Gastroesophageal sphincter (tissue), 4 donors: ENCODE data around the gene TMEM63A. TPM values are rescaled to one million over a fixed set of nuclear protein-coding genes. Genes with fewer than 3 reads are reported as not detected.
A peak's percentile ranks its signal among the peaks of the same experiment; 100 is the strongest.

Source experiments
- ATAC-seq: fragments of 150-250 bp; one replicate; pipeline ENCODE4 v1.9.1; 2016; ENCODE audit warnings: mild to moderate bottlenecking, moderate library complexity
- H3K27ac ChIP-seq, 4 donors: fragments of 200-600 bp; sonication (generic) in 3 of 4; 1 replicate in 3 of 4; 2 replicates in 1 of 4; pipeline ENCODE4 v1.5.1; 2016 to 2019
- H3K27me3 ChIP-seq: fragments of 200-600 bp; sonication (generic); one replicate; pipeline ENCODE4 v1.5.1; 2019
- H3K36me3 ChIP-seq, 2 donors: fragments of 200-600 bp; sonication (generic); one replicate each; pipeline ENCODE4 v1.5.1; 2019; ENCODE audit warnings: control low read depth in 1 of 2
- H3K4me1 ChIP-seq, 3 donors: fragments of 200-600 bp; sonication (generic); 1 replicate in 2 of 3; 2 replicates in 1 of 3; pipeline ENCODE4 v1.5.1; 2016 to 2019; ENCODE audit warnings: control low read depth in 2 of 3
- H3K4me3 ChIP-seq, 2 donors: fragments of 200-600 bp; sonication (generic); one replicate each; pipeline ENCODE4 v1.5.1; 2019; ENCODE audit warnings: mild to moderate bottlenecking in 1 of 2, moderate library complexity in 1 of 2
- H3K9me3 ChIP-seq, 3 donors: fragments of 200-600 bp; sonication (generic); one replicate each; pipeline ENCODE4 v1.5.1; 2017 to 2019; ENCODE audit warnings: control low read depth in 2 of 3
- CTCF ChIP-seq, 4 experiments: fragments of 200-600 bp in 2 of 4; fragments of 450-650 bp in 2 of 4; sonication (generic) in 1 of 4; IDR thresholded peaks; one replicate each; pipeline ENCODE4 v1.5.1; 2017 to 2019; ENCODE audit warnings: antibody characterized with exemption in 4 of 4, mild to moderate bottlenecking in 2 of 4, moderate library complexity in 2 of 4
- EP300 ChIP-seq: sonication (generic); formaldehyde crosslinking; IDR thresholded peaks from one replicate; pipeline ENCODE4 v1.6.1; 2017; ENCODE audit warnings: antibody characterized with exemption, mild to moderate bottlenecking
- POLR2A ChIP-seq, 2 donors: fragments of 450-650 bp; IDR thresholded peaks; one replicate each; pipeline ENCODE4 v1.6.1; 2017; ENCODE audit warnings: antibody characterized with exemption in 2 of 2, mild to moderate bottlenecking in 2 of 2, moderate library complexity in 1 of 2
- POLR2AphosphoS5 ChIP-seq: sonication (generic); formaldehyde crosslinking; IDR thresholded peaks from one replicate; pipeline ENCODE4 v1.6.1; 2017; ENCODE audit warnings: antibody characterized with exemption
- WGBS, 2 donors: methylation state at CpG; one replicate each; pipeline ENCODE4 v1.1.5; 2018; ENCODE audit warnings: low coverage in 1 of 2; 5-methylcytosine and 5-hydroxymethylcytosine counted together
- total RNA-seq, 4 donors: library from RNA; depleted of rRNA; stranded (reverse); fragments of >200 nt; gene quantifications; one replicate each; pipeline ENCODE4 v1.1.0, GENCODE V29; 2016

TMEM63A gene
- total RNA-seq, 4 donors from 2014 or later, result 10.9 to 55.9 (median 23.8) TPM

- H3K27ac ChIP-seq, result peak overlapping the region in 2 of 4 donors; percentile 11 to 16
- WGBS, 2 donors, result 45 to 48% methylated on average over 6 to 7 of the region's 7 CpGs
- no peak for ATAC-seq
- H3K9me3 ChIP-seq, result no peaks in the 10 kb centered on the region
- TF ChIP-seq POLR2A (IDR thresholded peaks at IDR 0.05), result no peak
- no peak for TF ChIP-seq CTCF (IDR thresholded peaks at IDR 0.05)
- TF ChIP-seq POLR2AphosphoS5, result no peak
- TF ChIP-seq EP300, result no peak
- no peaks in the 10 kb centered on the region for H3K27me3 ChIP-seq
- peaks cover 0 to 27% of the 10 kb centered on the region in 2 donors for H3K36me3 ChIP-seq
- H3K4me3 ChIP-seq, result no peak overlapping the region
- peaks cover 4 to 66% (median 24%) of the 10 kb centered on the region in 3 donors for H3K4me1 ChIP-seq
These were observed 56.6 kb downstream of the TMEM63A start for GRCh38 chr1:225825607-225826007.

GRCh38 chr1:225825078-225825477 is 57.1 kb downstream of the TMEM63A start:
- TF ChIP-seq POLR2AphosphoS5, result no peak
- TF ChIP-seq POLR2A (IDR thresholded peaks at IDR 0.05), result no peak
- TF ChIP-seq CTCF (IDR thresholded peaks at IDR 0.05), result no peak
- no peak for TF ChIP-seq EP300
- no peak overlapping the region for H3K27ac ChIP-seq
- no peaks in the 10 kb centered on the region for H3K27me3 ChIP-seq
- H3K9me3 ChIP-seq, result no peaks in the 10 kb centered on the region
- peaks cover 0 to 22% of the 10 kb centered on the region in 2 donors for H3K36me3 ChIP-seq
- ATAC-seq, result no peak
- 83 to 100% methylated on average over 1 to 2 of the region's 6 CpGs for WGBS, 2 donors
- H3K4me3 ChIP-seq, result no peak overlapping the region
- H3K4me1 ChIP-seq, result peaks cover 4 to 71% (median 24%) of the 10 kb centered on the region in 3 donors

GRCh38 chr1:225824533-225824941 is 57.6 kb downstream of the TMEM63A start:
- no peak overlapping the region for H3K4me3 ChIP-seq
- ATAC-seq, result no peak
- H3K27ac ChIP-seq, result no peak overlapping the region
- H3K9me3 ChIP-seq, result no peaks in the 10 kb centered on the region
- TF ChIP-seq POLR2AphosphoS5 (no peak), CTCF (IDR thresholded peaks at IDR 0.05) (no peak), EP300 (no peak), POLR2A (IDR thresholded peaks at IDR 0.05) (no peak)
- peaks cover 0 to 16% of the 10 kb centered on the region in 2 donors for H3K36me3 ChIP-seq
- 72 to 90% methylated on average over 6 to 7 of the region's 12 CpGs for WGBS, 2 donors
- H3K4me1 ChIP-seq, result peaks cover 4 to 77% (median 24%) of the 10 kb centered on the region in 3 donors
- no peaks in the 10 kb centered on the region for H3K27me3 ChIP-seq

- peak overlapping the region in 1 of 4 donors; percentile 48 for H3K27ac ChIP-seq
These were observed 58.3 kb downstream of the TMEM63A start for GRCh38 chr1:225823811-225824261.

More at GRCh38 chr1:225823811-225824261, 58.3 kb downstream of the TMEM63A start:
- no peak for TF ChIP-seq POLR2A (IDR thresholded peaks at IDR 0.05)
- TF ChIP-seq EP300, result no peak
- no peak for TF ChIP-seq CTCF (IDR thresholded peaks at IDR 0.05)
- TF ChIP-seq POLR2AphosphoS5, result no peak
- H3K4me1 ChIP-seq, result peaks cover 4 to 82% (median 24%) of the 10 kb centered on the region in 3 donors
- H3K4me3 ChIP-seq, result no peak overlapping the region
- H3K27me3 ChIP-seq, result no peaks in the 10 kb centered on the region
- no peaks in the 10 kb centered on the region for H3K9me3 ChIP-seq
- H3K36me3 ChIP-seq, result peaks cover 0 to 9% of the 10 kb centered on the region in 2 donors
- ATAC-seq, result no peak
- WGBS, 2 donors, result 71 to 100% methylated on average over 1 of the region's 12 CpGs
